Karpas-422 (cell line): ENCODE measurements around the gene RHBDL3. TPM values are rescaled to one million over a fixed set of nuclear protein-coding genes. Genes with fewer than 3 reads are reported as not detected.

ENCODE experiments used
- DNase-seq: peaks from one replicate; pipeline ENCODE4 v3.0.0-alpha.2; 2015
- H2AFZ ChIP-seq: fragments of 200-600 bp; sonication (generic); 2 replicates; pipeline ENCODE4 v1.6.1; 2014; ENCODE audit warnings: antibody characterized with exemption, low read length, mixed read lengths
- H3K27ac ChIP-seq: fragments of 200-600 bp; sonication (generic); 2 replicates; pipeline ENCODE4 v1.5.1; 2014; ENCODE audit warnings: mild to moderate bottlenecking, low read length, moderate library complexity
- H3K27me3 ChIP-seq: fragments of 200-600 bp; sonication (generic); 2 replicates; pipeline ENCODE4 v1.6.1; 2014; ENCODE audit warnings: low read length, mixed read lengths
- H3K36me3 ChIP-seq: fragments of 200-600 bp; sonication (generic); 2 replicates; pipeline ENCODE4 v1.6.1; 2014; ENCODE audit warnings: low read length, mixed read lengths; ENCODE audit not compliant: insufficient read depth
- H3K4me1 ChIP-seq: fragments of 200-600 bp; sonication (generic); 2 replicates; pipeline ENCODE4 v1.6.1; 2014; ENCODE audit warnings: mild to moderate bottlenecking, low read length, mixed read lengths
- H3K4me2 ChIP-seq: fragments of 200-600 bp; sonication (generic); 2 replicates; pipeline ENCODE4 v1.6.1; 2014; ENCODE audit warnings: low read length, low read depth, mild to moderate bottlenecking; ENCODE audit not compliant: poor library complexity, severe bottlenecking
- H3K4me3 ChIP-seq: fragments of 200-600 bp; sonication (generic); 2 replicates; pipeline ENCODE4 v1.5.1; 2014; ENCODE audit warnings: mild to moderate bottlenecking, antibody characterized with exemption, low read length, mixed read lengths
- H3K79me2 ChIP-seq: fragments of 200-600 bp; sonication (generic); 2 replicates; pipeline ENCODE4 v1.6.1; 2014; ENCODE audit warnings: mild to moderate bottlenecking, low read length, mixed read lengths
- H3K9ac ChIP-seq: fragments of 200-600 bp; sonication (generic); 2 replicates; pipeline ENCODE4 v1.6.0; 2014; ENCODE audit warnings: low read length
- H3K9me2 ChIP-seq: fragments of 200-600 bp; sonication (generic), shearing (Covaris generic); replicated peaks from 2 replicates; pipeline ENCODE4 v1.6.0; 2014; ENCODE audit warnings: mild to moderate bottlenecking, low read length, moderate library complexity; ENCODE audit not compliant: insufficient read depth
- H3K9me3 ChIP-seq: fragments of 300-700, 200-600 bp; sonication (generic); 2 replicates; pipeline ENCODE4 v1.6.1; 2014; ENCODE audit warnings: low read length, mixed read lengths
- H4K20me1 ChIP-seq: fragments of 200-600 bp; sonication (generic); 2 replicates; pipeline ENCODE4 v1.6.1; 2014; ENCODE audit warnings: mild to moderate bottlenecking, antibody characterized with exemption, low read length, low read depth; ENCODE audit not compliant: insufficient read depth
- total RNA-seq: library from RNA; depleted of rRNA; stranded (reverse); fragments of >200 nt; shearing (Covaris generic); gene quantifications from 2 replicates; pipeline ENCODE4 v1.2.3, GENCODE V29; 2014; ENCODE audit warnings: low replicate concordance

The RHBDL3 gene
- total RNA-seq, 1 experiment from 2014 or later: not detected

DNA sequence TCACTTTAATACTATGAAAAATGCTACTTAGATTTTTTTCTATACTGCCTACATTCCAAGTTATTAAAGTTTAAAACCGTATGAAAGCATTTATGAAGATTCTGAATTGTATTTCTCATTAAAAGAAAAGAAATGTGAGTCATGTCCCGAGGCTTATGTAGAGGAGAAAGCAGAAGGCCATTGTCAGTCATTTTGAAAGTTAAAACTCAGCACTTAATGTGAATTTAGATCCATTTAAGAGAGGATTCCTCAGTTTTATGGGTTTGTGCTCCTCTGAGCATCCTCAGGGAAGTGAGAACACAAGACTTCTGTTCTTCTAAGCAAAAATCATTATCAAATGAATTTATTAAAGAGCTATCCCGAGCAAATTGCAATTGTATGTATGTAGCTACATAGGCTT is 64.5 kb downstream of the RHBDL3 start:
- no peak overlapping the region for H3K27ac ChIP-seq
- H3K9me2 ChIP-seq: no peaks in the 10 kb centered on the region
- no peaks in the 10 kb centered on the region for H3K79me2 ChIP-seq
- no peaks in the 10 kb centered on the region for H4K20me1 ChIP-seq
- H3K4me1 ChIP-seq: no peaks in the 10 kb centered on the region
- H3K4me3 ChIP-seq: no peak overlapping the region
- no peak overlapping the region for H3K4me2 ChIP-seq
- H3K36me3 ChIP-seq: peaks cover 4% of the 10 kb centered on the region; the same call in 1 of the 2 replicates
- H3K27me3 ChIP-seq: no peaks in the 10 kb centered on the region
- no peak for DNase-seq
- no peaks in the 10 kb centered on the region for H3K9me3 ChIP-seq
- no peak overlapping the region for H3K9ac ChIP-seq
- H2AFZ ChIP-seq: no peak overlapping the region

DNA sequence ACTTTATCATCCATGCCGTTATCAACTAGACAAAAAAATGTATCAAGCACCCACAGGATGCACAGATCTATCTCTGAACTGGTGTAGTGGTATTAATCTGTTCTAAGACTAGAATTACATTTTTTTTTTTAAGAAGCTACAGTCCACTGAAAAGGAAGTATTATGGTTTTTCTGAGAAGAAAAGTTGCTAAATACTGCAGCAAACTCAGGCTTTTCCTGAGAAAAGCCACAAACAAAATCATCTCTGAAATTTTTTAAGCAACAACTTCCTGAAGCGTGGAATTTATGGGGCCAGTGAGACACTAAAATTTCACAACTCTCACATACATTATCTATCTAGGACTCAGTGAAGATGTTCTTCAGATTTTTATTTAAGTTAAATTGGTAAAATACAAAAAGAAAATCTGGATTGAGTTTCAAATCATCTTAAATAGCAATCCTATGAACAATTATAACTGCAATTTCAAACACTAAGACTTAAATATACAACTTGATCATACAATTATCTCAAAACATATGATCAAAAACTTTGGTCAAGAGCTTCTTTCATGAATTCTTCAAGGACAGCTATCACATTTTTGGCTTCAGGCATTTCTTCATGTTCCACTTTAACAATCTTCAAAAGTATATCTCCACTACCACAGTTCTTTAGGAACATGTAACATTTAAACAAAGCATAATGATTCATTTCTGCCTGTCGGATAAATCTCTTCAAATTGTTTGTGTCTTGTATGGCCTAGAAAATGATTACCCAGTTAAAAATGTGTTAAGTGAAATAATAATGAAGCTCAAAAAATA is 65.8 kb downstream of the RHBDL3 start:
- H3K4me3 ChIP-seq: no peak overlapping the region
- H3K4me1 ChIP-seq: no peaks in the 10 kb centered on the region
- H3K4me2 ChIP-seq: no peak overlapping the region
- no peaks in the 10 kb centered on the region for H3K9me2 ChIP-seq
- DNase-seq: no peak
- H4K20me1 ChIP-seq: no peaks in the 10 kb centered on the region
- no peaks in the 10 kb centered on the region for H3K27me3 ChIP-seq
- H2AFZ ChIP-seq: no peak overlapping the region
- no peaks in the 10 kb centered on the region for H3K9me3 ChIP-seq
- no peak overlapping the region for H3K9ac ChIP-seq
- H3K79me2 ChIP-seq: no peaks in the 10 kb centered on the region
- peaks cover 4% of the 10 kb centered on the region; the same call in 1 of the 2 replicates for H3K36me3 ChIP-seq
- H3K27ac ChIP-seq: no peak overlapping the region

DNA sequence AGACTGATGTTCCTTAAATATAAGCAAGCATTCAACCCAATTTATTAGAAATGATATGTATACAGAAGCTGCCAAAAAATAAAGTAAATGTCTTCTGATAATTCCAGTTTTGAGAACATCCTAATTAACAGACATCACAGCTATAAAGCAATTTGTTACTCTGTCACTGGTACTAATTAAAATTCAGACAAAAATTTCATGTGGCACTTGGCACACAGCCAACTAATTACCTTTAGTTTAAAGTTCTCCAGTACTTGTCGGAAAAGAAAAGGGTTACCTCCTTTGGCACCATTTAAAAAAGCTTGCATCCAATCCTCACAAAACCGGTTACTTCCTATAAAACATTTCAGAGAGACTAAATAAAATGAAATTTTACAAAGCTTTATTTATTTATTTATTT is 67.6 kb downstream of the RHBDL3 start:
- Histone ChIP-seq H3K4me3 (no peak overlapping the region), H2AFZ (no peak overlapping the region), H3K27ac (no peak overlapping the region), H3K36me3 (peaks cover 8% of the 10 kb centered on the region; the same call in 1 of the 2 replicates), H3K4me2 (no peak overlapping the region), H3K4me1 (no peaks in the 10 kb centered on the region), H3K9ac (no peak overlapping the region), H3K27me3 (no peaks in the 10 kb centered on the region), H3K9me3 (no peaks in the 10 kb centered on the region), H3K9me2 (no peaks in the 10 kb centered on the region), H3K79me2 (no peaks in the 10 kb centered on the region), H4K20me1 (no peaks in the 10 kb centered on the region)
- no peak for DNase-seq

DNA sequence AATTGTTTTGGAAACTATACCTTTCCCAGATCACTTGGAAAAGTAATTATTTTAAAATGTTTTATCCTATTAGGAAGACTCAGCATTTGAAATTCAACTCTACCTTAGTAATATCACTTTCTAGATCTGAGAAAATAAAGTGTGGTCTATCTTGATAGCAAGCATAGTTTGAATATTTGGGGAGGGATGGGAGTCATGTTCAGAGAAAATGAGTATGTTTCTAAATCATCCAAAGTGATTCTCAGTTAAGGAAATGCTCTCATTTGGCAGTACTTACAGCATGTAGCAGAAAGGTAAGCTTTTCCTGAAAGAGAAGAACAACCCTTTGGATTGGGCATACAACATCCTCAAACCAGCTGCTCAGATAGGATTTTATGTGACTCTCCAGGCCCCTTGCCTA is 69.4 kb downstream of the RHBDL3 start:
- no peak overlapping the region for H3K4me2 ChIP-seq
- no peak overlapping the region for H3K4me3 ChIP-seq
- 0 out of 2 replicates have a peak, but pooled peaks cover 4% of the 10 kb centered on the region for H3K79me2 ChIP-seq
- H3K36me3 ChIP-seq: peaks cover 17% of the 10 kb centered on the region; the same call in 1 of the 2 replicates
- H3K9ac ChIP-seq: no peak overlapping the region
- H2AFZ ChIP-seq: no peak overlapping the region
- no peak overlapping the region for H3K27ac ChIP-seq
- H4K20me1 ChIP-seq: no peaks in the 10 kb centered on the region
- no peaks in the 10 kb centered on the region for H3K9me3 ChIP-seq
- 0 out of 2 replicates have a peak, but pooled peaks cover 3% of the 10 kb centered on the region for H3K4me1 ChIP-seq
- no peaks in the 10 kb centered on the region for H3K27me3 ChIP-seq
- H3K9me2 ChIP-seq: no peaks in the 10 kb centered on the region
- DNase-seq: no peak

DNA sequence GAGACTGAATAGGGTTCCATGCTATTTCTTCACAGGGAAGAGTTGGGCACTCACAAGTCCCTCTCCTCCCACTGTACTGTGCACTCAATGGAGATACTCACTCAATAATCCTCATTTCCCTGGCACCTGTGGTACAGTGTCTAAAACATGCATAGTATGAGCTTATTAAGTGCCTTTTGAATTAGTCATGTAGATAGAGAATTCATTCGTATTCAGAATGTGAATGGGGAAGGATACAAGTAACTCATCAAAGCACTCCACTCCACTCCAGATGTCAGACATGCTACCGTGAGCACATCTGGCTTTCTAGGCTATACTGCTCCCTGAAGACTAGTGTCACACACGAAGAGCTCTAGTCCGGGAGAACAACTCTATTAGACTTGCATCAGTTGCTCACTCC is 70.1 kb downstream of the RHBDL3 start:
- H3K27ac ChIP-seq: no peak overlapping the region
- H3K79me2 ChIP-seq: peaks cover 5% of the 10 kb centered on the region; the same call in 1 of the 2 replicates
- no peak for DNase-seq
- H2AFZ ChIP-seq: no peak overlapping the region
- peaks cover 5% of the 10 kb centered on the region for H3K4me1 ChIP-seq
- no peak overlapping the region for H3K4me3 ChIP-seq
- H3K9ac ChIP-seq: no peak overlapping the region
- no peaks in the 10 kb centered on the region for H3K9me3 ChIP-seq
- H4K20me1 ChIP-seq: no peaks in the 10 kb centered on the region
- H3K27me3 ChIP-seq: no peaks in the 10 kb centered on the region
- H3K36me3 ChIP-seq: peaks cover 18% of the 10 kb centered on the region; the same call in 1 of the 2 replicates
- H3K9me2 ChIP-seq: no peaks in the 10 kb centered on the region
- H3K4me2 ChIP-seq: no peak overlapping the region

DNA sequence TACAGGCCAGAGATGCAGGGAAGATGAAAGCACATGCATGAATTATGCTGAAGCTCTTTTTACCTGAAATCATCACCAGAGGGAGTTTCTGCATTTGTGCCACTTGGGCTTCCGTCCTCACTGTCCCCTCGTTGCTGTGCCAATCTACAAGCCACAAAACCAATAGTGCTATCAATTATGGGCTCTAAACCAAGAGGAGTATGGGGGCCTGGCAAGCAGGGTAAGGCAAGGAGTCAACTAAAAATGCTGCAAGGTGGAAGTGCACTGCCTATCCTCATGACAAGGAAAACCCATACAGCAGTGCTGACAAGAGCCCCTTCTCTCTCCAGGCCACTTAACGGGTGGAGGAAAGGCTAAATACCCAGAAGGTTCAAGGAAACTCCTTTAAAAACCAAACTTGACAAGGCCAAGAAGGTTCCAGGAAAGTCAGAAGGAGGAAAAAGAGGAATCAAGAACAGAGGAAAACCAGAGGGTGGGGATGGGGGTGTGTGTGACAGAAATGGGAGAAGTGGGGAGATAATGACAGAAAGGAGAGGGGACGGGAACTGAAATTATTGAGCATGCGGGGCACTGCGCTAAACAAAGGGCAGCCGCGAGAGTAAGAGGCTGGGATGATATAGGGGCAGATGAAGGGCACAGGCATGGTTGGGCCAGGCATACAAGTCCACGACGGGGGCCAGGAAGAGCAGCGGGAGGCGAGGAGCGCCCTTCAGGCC is 75.7 kb downstream of the RHBDL3 start:
- Histone ChIP-seq H3K4me3 (peak overlapping the region; percentile 76), H3K4me2 (peak overlapping the region; percentile 88), H4K20me1 (no peaks in the 10 kb centered on the region), H3K9me2 (no peaks in the 10 kb centered on the region), H3K79me2 (peaks cover 14% of the 10 kb centered on the region; the same call in 1 of the 2 replicates), H3K27me3 (no peaks in the 10 kb centered on the region), H3K9me3 (no peaks in the 10 kb centered on the region), H3K36me3 (peaks cover 14% of the 10 kb centered on the region; the same call in 1 of the 2 replicates), H3K4me1 (peaks cover 22% of the 10 kb centered on the region), H3K9ac (peak overlapping the region; percentile 80), H3K27ac (peak overlapping the region; percentile 73), H2AFZ (peak overlapping the region; percentile 82)
- peak; percentile 84 for DNase-seq

DNA sequence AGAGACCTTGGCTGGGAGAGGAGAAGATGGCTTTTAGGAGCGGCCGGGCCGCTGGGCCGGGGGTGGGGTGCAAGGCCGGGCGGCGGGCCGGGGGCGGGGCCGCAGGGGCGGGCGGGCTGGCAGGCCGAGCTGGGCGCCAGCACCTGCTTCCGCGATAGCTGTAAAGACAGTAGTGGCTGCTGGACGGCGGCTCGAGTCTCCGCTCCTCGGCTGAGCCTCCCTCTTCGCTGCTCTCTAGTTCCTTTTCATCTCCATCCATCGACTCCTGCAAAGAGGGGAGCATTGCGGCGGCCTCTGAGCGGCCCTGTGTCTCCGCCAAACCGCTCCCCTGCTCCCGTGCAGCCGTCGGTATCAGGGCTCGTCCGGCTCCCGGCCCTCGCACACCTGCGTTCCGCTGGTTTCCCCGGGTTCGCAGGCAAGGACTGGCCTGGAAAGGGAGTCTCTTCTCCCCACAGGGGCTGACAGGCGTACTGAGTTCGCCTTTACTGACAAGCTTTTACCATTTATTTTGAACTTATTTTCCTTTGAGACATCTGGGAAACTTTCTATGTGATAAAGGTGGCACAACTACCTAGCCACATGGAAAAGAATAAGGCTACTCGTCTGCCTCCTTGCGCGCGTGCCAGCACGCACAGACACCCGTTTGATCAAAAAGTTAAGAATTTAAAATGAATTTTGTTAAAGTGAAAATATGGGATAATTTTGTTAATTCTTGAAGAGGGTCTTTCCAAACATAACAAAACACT is 76.4 kb downstream of the RHBDL3 start, which contains the start of gene C17orf75:
Gene C17orf75 (minus strand): TSS at position 317 of the 746 bp plus-strand sequence. CDS start 34 bp downstream, at position 283.
- H3K9me2 ChIP-seq: no peaks in the 10 kb centered on the region
- DNase-seq: peak; percentile 90
- H3K27ac ChIP-seq: peak within 1 kb of the TSS; percentile 73
- H3K36me3 ChIP-seq: peaks cover 14% of the 10 kb centered on the region; the same call in 1 of the 2 replicates
- peak within 1 kb of the TSS; percentile 76 for H3K4me3 ChIP-seq
- H3K9me3 ChIP-seq: no peaks in the 10 kb centered on the region
- H3K27me3 ChIP-seq: no peaks in the 10 kb centered on the region
- H2AFZ ChIP-seq: peak within 1 kb of the TSS; percentile 89
- peaks cover 22% of the 10 kb centered on the region for H3K4me1 ChIP-seq
- H3K79me2 ChIP-seq: peaks cover 14% of the 10 kb centered on the region; the same call in 1 of the 2 replicates
- H4K20me1 ChIP-seq: no peaks in the 10 kb centered on the region
- peak within 1 kb of the TSS; percentile 88 for H3K4me2 ChIP-seq
- peak within 1 kb of the TSS; percentile 80 for H3K9ac ChIP-seq
